Jurkat, Clone E6-1 (cell line): Measurements from ENCODE around the gene CNTNAP3B.
"Not testable (repeated sequence)": the region's sequence is repeated elsewhere in the genome, so short reads cannot be mapped to it uniquely, and the experiment has no call there.

Source experiments
- DNase-seq: peaks from one replicate; pipeline ENCODE4 v3.0.0-alpha.2; 2011; ENCODE audit warnings: low read depth, low spot score
- H3K4me3 ChIP-seq: 2 replicates; pipeline ENCODE4 v1.5.1; 2011; ENCODE audit warnings: mild to moderate bottlenecking, low read length, control low read depth, moderate library complexity

CNTNAP3B gene

DNA sequence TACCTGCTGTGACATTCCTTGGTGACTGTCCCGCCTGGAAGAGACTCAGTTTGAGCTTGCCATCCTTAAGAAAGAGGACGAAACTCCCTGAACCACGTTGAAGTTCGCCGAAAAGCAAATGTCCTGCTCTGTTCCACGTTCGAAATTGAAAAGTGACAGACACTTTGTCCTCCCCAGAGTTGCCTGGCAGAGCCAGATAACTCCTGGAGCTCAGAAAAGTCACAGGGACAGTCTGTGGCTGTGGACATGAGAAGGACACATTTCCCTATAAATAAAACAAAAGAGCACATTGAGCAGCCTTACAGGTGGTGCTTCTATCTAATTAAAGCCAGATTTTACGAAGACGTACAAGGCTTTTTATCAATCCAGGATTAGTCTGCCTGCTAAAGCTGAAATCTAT lies 137.6 kb downstream of the CNTNAP3B start:
- not testable (repeated sequence) for DNase-seq

DNA sequence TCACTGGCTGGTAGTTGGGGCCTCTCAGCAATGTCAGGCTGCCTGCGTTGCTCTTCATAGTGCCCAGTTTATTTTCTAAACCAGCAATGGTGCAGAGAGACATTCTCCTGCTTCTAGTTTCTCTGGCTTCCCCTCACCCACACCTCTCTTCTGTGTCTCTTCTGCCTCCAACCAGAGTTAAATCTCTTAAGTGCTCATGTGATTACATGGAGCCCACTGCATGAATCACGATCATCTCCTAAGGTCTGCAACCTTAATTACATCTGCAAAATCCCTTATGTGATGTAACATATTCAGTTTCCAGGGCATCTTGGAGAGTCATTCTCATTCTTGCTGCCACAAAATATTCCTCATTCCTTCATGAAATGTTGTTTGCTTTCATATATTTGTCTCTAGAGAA lies 149.0 kb downstream of the CNTNAP3B start:
- not testable (repeated sequence) for H3K4me3 ChIP-seq, DNase-seq

More for the DNA sequence above, 137.6 kb downstream of the CNTNAP3B start:
- not testable (repeated sequence) for H3K4me3 ChIP-seq

DNA sequence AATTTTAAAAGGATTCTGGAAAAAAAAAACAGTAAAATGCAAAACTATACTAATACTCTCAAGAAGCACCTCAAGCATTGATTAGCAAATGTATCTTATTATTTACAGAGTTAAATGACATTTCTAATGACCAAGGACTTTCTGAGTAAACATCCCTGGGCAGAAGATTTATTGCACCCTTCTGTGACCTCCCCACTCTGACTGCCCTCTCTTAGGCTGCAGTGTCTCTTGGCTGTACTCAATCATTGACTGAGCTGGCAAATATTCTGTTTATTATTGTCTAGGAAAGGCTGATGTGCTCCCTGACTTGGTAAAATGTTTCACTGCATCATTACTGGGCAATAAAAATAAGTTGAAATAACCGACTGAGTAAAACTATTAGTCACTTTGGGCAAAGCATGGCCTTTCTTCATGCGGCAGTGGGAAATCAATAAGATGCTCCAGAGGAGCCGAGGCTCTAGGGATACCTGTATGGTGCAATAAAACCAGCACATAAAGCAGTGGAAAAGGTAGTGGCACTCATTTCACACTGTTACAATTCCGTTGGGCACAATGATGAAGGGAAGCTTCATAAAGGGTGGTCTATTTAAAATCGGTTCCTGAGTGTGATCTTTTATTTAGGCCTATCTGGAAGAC lies 151.1 kb downstream of the CNTNAP3B start:
- H3K4me3 ChIP-seq, DNase-seq: not testable (repeated sequence)

DNA sequence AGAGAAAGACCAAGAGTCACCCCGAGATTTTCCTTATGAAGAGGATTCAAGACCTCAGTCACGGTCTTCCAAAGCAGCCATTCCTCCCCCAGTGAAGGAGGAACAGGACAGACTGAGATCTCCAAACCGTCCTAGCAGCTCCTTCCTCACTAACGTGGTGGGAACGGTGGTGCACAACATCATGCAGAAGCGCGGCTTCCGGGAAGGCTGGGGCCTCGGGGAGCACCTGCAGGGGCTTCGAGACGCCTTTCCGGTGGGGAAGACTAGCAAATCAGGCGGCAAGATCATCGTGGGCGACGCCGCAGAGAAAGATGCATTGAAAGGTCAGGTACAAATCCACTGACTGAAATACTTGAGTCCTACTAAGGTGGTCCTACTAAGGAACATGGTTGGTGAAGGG lies 154.3 kb downstream of the CNTNAP3B start:
- not testable (repeated sequence) for H3K4me3 ChIP-seq

DNA sequence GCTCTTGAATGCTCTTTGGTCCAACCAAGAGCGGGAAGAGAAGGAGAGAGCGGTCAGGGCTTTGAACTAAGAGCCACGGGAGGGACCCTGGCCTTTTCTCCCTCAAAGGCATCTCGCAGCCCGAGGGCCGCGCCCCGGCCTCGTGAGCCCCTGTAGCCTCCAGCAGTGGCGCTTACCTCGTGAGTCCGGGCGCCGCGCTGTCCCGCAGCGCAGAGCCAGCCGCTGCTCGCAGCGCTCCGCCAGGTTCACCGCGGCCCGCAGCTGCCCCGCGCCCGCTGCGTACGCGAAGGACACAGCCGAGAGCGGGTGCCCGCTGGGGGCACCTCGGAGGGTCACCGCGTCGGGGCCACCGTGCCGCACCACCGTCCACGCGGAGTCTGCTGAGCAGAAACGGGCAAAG lies 176.2 kb downstream of the CNTNAP3B start:
- H3K4me3 ChIP-seq, DNase-seq: not testable (repeated sequence)

More for the DNA sequence above, 154.3 kb downstream of the CNTNAP3B start:
- not testable (repeated sequence) for DNase-seq

DNA sequence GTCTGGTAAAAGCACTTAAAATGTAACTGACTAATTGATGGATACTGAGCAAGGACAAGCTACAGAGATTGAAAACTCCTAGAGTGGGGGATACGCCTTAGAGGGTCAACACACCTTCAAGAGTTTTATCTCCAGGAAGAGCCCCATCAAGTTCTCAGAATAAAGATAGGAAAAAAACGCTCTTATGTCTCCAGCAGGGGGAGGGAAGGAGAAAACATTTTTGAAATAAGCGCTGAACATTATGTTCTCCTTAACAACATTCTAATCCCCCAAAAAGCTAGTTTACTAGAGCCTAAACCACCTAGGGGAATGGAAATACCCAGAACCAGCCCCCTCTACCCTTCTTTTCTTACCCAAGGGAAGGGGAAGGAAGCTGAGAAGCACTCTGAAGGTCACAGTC lies 187.5 kb downstream of the CNTNAP3B start:
- not testable (repeated sequence) for H3K4me3 ChIP-seq, DNase-seq

DNA sequence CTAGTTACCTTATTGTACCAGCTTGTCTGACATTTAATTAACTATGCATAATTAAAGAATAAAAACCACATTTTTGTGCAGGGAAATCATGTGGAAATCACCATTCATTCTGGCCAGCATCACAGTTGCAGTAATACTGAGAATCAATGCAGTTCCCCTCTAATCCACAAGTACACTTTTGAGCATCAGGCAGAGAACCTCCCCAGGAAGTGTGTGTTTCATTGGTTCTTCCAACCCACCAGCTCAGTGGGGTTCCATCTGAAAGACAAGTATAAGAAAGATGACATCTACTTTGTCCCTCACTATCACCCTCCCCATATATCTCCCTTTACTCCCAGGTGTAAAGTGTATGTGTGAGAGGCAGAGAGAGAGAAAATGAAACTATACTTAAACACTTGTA lies 191.1 kb downstream of the CNTNAP3B start:
- DNase-seq, H3K4me3 ChIP-seq: not testable (repeated sequence)

DNA sequence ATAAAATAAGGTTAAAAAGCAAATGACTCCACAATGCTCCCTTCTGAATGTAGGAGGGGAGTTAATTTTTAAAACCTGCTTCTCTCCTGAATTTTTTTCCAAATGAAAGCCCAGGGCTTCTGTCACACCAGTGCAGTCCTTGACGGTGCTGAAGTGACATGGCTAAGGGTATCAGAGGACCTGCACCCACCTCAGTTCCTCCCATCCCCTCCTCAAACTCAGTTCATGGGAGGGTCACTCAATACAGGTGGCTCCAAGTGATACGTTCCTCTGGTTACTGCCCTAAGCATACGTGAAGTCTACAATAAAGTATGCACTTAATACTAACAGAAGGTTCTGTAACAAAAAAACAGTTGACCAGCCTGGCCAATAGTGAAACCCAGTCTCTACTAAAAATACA lies 193.5 kb downstream of the CNTNAP3B start:
- DNase-seq, H3K4me3 ChIP-seq: not testable (repeated sequence)

DNA sequence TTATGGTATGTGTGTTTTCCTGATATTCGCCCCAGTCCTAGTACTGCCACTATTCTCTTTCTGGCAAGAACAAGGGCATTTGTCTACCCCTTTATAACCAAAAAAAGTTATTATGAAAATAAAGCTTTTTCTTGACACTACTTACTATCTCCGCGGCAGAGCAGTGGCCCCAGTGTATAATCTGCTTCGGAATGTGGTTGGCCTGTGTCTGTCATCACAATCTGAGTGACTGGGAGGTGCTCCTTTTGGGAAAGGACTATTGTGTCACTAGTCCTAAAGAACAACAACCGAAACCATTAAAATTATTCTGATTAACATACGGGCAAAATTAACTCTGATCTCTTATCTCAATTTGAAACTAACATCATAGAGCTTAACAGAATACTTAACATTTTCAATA lies 200.1 kb downstream of the CNTNAP3B start:
- DNase-seq = not testable (repeated sequence)

DNA sequence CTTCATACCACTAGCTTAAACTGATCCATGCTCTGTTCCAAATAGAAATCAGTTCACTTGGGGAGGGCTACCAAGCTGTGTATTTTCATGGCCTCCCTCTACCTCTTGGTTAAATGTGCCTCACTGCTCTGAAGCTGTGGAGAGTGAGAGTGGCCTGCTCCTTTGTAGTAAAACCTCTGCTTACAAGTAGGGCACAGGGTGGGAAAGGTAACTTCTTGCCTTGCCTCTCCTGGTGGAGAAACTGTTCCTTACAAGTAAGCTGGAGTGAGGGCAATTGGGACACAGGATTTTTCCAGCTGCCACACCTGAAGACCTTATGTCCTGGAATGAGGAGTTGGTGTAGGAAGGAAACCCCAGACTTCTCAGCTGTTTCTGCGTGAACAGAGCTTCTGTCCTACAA lies 211.9 kb downstream of the CNTNAP3B start:
- H3K4me3 ChIP-seq, DNase-seq: not testable (repeated sequence)

More for the DNA sequence above, 200.1 kb downstream of the CNTNAP3B start:
- not testable (repeated sequence) for H3K4me3 ChIP-seq

DNA sequence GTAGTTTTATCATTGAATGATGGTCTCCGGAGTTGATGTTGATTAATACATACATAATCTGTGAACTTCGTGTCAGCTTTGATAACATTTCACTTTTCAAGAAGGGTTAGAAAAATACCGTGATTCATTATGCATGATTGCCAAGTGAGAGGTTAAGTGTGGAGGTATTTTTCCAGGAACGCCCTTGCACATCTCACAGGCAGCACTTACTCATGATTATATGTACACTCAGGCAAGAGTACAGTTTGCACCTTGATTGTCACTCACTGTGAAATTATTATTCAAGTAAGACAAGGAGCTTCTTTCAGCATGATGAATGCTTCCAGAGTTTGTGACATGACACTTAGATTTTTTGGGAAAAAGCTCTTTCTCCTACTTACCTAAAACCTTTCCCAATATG lies 223.7 kb downstream of the CNTNAP3B start:
- not testable (repeated sequence) for DNase-seq, H3K4me3 ChIP-seq

DNA sequence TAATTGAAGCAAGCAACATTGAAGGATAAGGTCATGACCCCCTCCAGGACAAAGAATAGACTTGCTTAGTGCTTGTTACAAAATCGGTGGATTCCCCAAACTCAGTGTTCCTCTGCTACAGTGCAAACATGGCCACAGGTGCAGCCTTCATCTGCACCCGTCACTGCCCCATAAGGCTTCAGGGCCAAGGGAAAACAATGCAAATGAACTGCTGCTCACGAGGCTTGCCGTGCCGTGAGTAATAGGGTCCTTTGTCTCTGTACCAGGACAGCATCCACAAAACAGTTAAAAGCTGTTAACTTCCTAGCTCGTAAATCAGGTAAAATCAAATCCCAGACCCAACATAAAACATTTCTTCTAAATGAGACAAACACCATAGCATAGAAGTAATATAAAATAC lies 226.5 kb downstream of the CNTNAP3B start:
- not testable (repeated sequence) for DNase-seq, H3K4me3 ChIP-seq

DNA sequence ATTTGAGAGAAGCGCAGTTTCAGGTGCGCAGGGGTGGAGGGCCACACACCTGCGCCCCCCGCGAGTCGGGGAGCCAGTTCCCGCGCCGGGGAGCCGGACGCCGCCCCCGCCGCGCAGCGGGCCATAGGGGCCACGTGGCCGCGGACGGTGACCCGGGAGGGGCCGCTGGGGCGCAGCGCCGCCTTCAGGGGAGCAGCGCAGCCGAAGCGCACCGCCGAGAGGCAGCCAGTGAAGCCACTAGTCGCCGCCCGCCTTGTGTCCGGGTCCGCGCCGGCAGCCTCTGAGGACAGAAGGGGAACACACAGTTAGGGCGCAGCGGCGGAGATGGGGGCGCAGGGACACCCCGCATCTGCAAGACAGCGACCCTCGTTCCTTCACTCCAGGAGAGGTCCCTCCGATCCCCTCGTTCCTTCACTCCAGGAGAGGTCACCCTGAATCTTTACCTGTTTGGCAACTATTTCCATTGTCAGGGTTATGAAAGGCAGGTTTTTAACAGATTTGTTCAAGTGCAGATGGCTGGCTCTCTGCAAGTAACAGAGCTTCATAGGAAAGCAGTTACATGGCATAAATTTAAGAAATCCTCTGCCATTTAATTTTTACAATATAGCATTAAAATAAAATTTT lies 230.4 kb downstream of the CNTNAP3B start:
- DNase-seq, H3K4me3 ChIP-seq: not testable (repeated sequence)

DNA sequence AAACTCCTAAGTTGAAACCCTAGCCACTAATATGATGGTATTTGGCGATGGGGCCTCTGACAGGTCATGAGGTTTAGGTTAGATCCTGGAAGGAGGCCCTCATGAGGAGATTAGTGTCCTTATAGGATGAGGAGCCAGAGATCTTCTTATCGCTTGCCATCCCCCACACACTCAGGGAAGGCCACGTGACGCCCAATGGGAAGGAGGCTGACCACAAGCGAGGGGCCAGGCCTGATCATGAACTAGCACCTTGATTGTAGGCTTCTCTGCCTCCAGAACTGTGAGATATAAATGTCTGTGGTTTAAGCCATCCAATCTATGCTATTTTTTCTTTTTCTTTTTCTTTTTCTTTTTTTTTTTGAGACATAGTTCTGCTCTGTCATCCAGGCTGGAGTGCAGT lies 254.7 kb downstream of the CNTNAP3B start:
- H3K4me3 ChIP-seq, DNase-seq: not testable (repeated sequence)

DNA sequence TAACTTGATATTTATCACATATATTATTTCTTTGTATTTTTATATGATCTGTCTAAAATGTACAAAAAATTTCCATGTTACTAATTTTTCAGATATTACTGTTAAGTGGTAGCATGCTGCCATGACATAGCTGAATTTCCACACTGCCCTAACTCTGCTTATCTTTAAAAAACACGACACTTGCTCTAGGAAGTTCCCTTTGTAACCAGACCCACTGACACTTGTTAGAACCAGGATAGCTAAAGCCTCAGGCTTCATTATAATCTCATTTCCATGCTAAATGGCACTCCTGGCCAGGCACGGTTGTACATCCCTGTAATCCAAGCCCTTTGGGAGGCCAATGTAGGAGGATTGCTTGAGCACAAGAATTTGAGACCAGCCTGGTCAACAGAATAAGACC lies 273.8 kb downstream of the CNTNAP3B start:
- not testable (repeated sequence) for DNase-seq, H3K4me3 ChIP-seq

DNA sequence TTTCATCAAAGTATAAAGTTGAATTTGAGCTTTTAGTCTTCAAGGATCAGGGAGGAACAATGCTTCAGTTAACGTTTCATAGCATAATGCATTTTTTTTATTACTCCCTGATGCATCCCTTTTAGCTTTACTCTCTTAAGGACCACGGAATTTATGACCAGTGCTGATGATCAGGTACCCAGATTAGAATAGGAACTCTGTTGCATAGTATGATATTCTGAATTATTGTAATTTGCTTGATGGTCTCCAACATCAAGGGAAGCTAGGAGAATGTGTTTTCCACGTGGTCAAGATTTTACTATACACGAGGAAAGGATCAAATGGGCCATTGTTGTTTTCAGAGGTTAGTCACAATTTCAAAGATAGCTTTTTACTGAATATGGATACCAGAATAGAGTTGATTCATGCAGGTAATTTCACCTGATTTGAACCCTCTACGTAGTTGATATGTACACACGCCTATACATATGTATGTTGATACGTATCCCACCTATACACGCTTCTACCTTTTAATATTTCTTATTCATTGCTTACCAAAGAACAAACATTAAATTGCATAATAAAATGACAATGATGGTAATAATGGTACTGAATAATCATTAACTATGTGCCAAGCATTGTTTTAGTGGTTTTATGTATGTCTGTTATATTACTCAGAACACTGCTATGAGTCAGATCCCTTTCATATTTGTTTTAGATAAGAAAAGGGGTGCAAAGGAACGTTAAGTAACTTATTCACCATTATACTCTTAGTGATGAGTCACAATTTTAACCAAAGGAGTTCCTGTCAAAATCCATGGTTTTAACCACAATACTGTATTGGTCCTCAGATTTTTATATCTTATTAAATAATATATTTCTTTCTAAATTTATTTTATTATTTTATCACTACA lies 277.1 kb downstream of the CNTNAP3B start:
- not testable (repeated sequence) for H3K4me3 ChIP-seq, DNase-seq

DNA sequence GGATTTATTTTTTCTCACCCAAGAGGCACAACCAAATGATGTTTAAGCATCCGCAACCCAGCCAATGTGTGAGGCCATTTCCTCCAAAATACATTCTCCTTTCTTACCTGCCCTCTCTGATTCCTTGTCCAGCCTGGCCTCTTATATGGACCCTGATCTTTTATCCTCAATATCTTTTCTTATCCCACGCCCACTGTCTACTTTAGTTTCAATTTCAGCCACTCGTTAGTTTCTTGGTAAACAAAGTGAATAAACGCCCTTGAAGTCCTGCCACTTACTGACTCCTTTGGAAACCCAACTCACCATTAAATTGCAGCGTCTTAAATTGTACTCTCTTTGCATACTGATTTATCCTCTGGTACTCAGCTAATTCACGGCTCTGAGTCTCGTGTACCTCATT lies 281.4 kb downstream of the CNTNAP3B start:
- not testable (repeated sequence) for H3K4me3 ChIP-seq

More for the DNA sequence above, 281.4 kb downstream of the CNTNAP3B start:
- not testable (repeated sequence) for DNase-seq
